Liver (tissue), 9 donors: Measurements from ENCODE around the gene TTC12. TPM values are rescaled to one million over a fixed set of nuclear protein-coding genes. Genes with fewer than 3 reads are reported as not detected.

Experiments used
- DNase-seq: peaks from one replicate; pipeline ENCODE4 v3.0.0-alpha.2; 2017; ENCODE audit warnings: low spot score
- H3K27ac ChIP-seq, 2 donors: one replicate each; pipeline ENCODE4 v1.7.0; 2013; ENCODE audit warnings: inconsistent platforms in 2 of 2, low read length in 2 of 2, control low read depth in 1 of 2, low read depth in 1 of 2, mild to moderate bottlenecking in 1 of 2
- H3K27me3 ChIP-seq, 4 donors: one replicate each; pipeline versions ENCODE4 v1.6.1 to v1.7.0; 2013; ENCODE audit warnings: low read length in 3 of 4, inconsistent platforms in 1 of 4, mild to moderate bottlenecking in 1 of 4, moderate library complexity in 1 of 4; ENCODE audit not compliant: control insufficient read depth in 4 of 4, insufficient read depth in 4 of 4
- H3K36me3 ChIP-seq, 4 donors: one replicate each; pipeline versions ENCODE4 v1.6.1 to v1.7.0; 2013; ENCODE audit warnings: low read length in 3 of 4, mild to moderate bottlenecking in 3 of 4, low read depth in 1 of 4, moderate library complexity in 1 of 4; ENCODE audit not compliant: control insufficient read depth in 4 of 4, insufficient read depth in 3 of 4
- H3K4me1 ChIP-seq, 4 donors: one replicate each; pipeline versions ENCODE4 v1.6.1 to v1.7.0; 2013; ENCODE audit warnings: low read length in 3 of 4, mild to moderate bottlenecking in 3 of 4, moderate library complexity in 1 of 4; ENCODE audit not compliant: control insufficient read depth in 4 of 4, insufficient read depth in 4 of 4
- H3K4me3 ChIP-seq, 3 donors: one replicate each; pipeline versions ENCODE4 v1.6.1 to v1.7.0; 2013; ENCODE audit warnings: low read length in 3 of 3, control low read depth in 1 of 3, low read depth in 1 of 3, mild to moderate bottlenecking in 1 of 3
- H3K9ac ChIP-seq, 2 donors: one replicate each; pipeline ENCODE4 v1.7.0; 2013; ENCODE audit warnings: low read length in 2 of 2, mild to moderate bottlenecking in 2 of 2, moderate library complexity in 2 of 2, control low read depth in 1 of 2, low read depth in 1 of 2
- H3K9me3 ChIP-seq, 4 donors: one replicate each; pipeline versions ENCODE4 v1.6.1 to v1.7.0; 2013; ENCODE audit warnings: low read length in 3 of 4; ENCODE audit not compliant: control insufficient read depth in 4 of 4
- CTCF ChIP-seq: fragments of 150-350 bp; IDR thresholded peaks from 2 replicates; pipeline ENCODE4 v1.5.1; 2017; ENCODE audit warnings: improper control_type of control experiment, low read depth, low read length; ENCODE audit not compliant: missing input control
- EGR1 ChIP-seq, 2 donors: IDR thresholded peaks; 2 replicates each; pipeline ENCODE4 v1.6.1; 2016 to 2018; ENCODE audit warnings: antibody characterized with exemption in 2 of 2, low read depth in 2 of 2
- FOXA1 ChIP-seq: IDR thresholded peaks from 2 replicates; pipeline ENCODE4 v1.6.1; 2016; ENCODE audit warnings: antibody characterized with exemption
- FOXA2 ChIP-seq: IDR thresholded peaks from 2 replicates; pipeline ENCODE4 v1.6.1; 2016; ENCODE audit warnings: antibody characterized with exemption
- GABPA ChIP-seq, 2 donors: IDR thresholded peaks in 1 of 2; conservative IDR thresholded peaks in 1 of 2; 2 replicates each; pipeline ENCODE4 v1.6.1; 2016; ENCODE audit warnings: antibody characterized with exemption in 2 of 2, mild to moderate bottlenecking in 1 of 2, moderate library complexity in 1 of 2
- HNF4A ChIP-seq, 2 donors: conservative IDR thresholded peaks; 2 replicates each; pipeline ENCODE4 v1.6.1; 2016; ENCODE audit warnings: antibody characterized with exemption in 2 of 2, mild to moderate bottlenecking in 2 of 2
- HNF4G ChIP-seq: IDR thresholded peaks from 2 replicates; pipeline ENCODE4 v1.6.1; 2016; ENCODE audit warnings: antibody characterized with exemption
- MAX ChIP-seq: IDR thresholded peaks from 2 replicates; pipeline ENCODE4 v1.6.1; 2016; ENCODE audit warnings: antibody characterized with exemption
- NR2F2 ChIP-seq: IDR thresholded peaks from 2 replicates; pipeline ENCODE4 v1.6.1; 2016; ENCODE audit warnings: antibody characterized with exemption
- RAD21 ChIP-seq, 2 donors: IDR thresholded peaks; 2 replicates each; pipeline ENCODE4 v1.6.1; 2016; ENCODE audit warnings: antibody characterized with exemption in 2 of 2, mild to moderate bottlenecking in 2 of 2
- REST ChIP-seq: IDR thresholded peaks from 2 replicates; pipeline ENCODE4 v1.6.1; 2016; ENCODE audit warnings: antibody characterized with exemption, mild to moderate bottlenecking
- SP1 ChIP-seq: IDR thresholded peaks from 2 replicates; pipeline ENCODE4 v1.6.1; 2018; ENCODE audit warnings: antibody characterized with exemption, mild to moderate bottlenecking
- TAF1 ChIP-seq: conservative IDR thresholded peaks from 2 replicates; pipeline ENCODE4 v1.6.1; 2016; ENCODE audit warnings: antibody characterized with exemption, mild to moderate bottlenecking
- ZBTB33 ChIP-seq: IDR thresholded peaks from 2 replicates; pipeline ENCODE4 v1.6.1; 2016; ENCODE audit warnings: antibody characterized with exemption
- WGBS: extraction: QIAGEN DNeasy Blood & Tissue Kit; methylation state at CpG from one replicate; pipeline ENCODE4 v1.1.7; 2013; 5-methylcytosine and 5-hydroxymethylcytosine counted together
- polyA plus RNA-seq, 2 donors: library from polyadenylated mRNA; stranded (reverse) in 1 of 2; unstranded in 1 of 2; fragments of 200-250 nt in 1 of 2; fragments of >200 nt in 1 of 2; fragmentation: Nextera tagmentation in 1 of 2; extraction: Ambion mirVana in 1 of 2; gene quantifications; one replicate each; pipeline versions ENCODE4 v1.2.1 to v1.2.3, GENCODE V29; 2013 to 2015
- total RNA-seq, 2 donors: library from RNA; depleted of rRNA; stranded (reverse); fragments of >200 nt; gene quantifications; one replicate each; pipeline ENCODE4 v1.2.3, GENCODE V29; 2014
- donor health status: healthy.
- donor health status: healthy.
- donor health status: healthy.
- donor health status: healthy.
- donor health status: healthy.

The TTC12 gene
- total and polyA plus RNA-seq, 4 donors: 2.8 to 9.0 (median 4.3) TPM

GRCh38 chr11:113408206-113408605 lies 93.8 kb downstream of the TTC12 start:
- Histone ChIP-seq H3K9ac (no peak overlapping the region), H3K27me3 (peaks cover 0 to 2% (median 0%) of the 10 kb centered on the region in 4 donors), H3K4me1 (no peaks in the 10 kb centered on the region), H3K27ac (no peak overlapping the region), H3K36me3 (no peaks in the 10 kb centered on the region), H3K9me3 (no peaks in the 10 kb centered on the region), H3K4me3 (no peak overlapping the region)
- 57% methylated on average over 9 of the region's 9 CpGs for WGBS
- TF ChIP-seq HNF4A (conservative IDR thresholded peaks at IDR 0.05) (no peak), CTCF (no peak), FOXA2 (no peak), MAX (no peak), SP1 (no peak), EGR1 (IDR thresholded peaks at IDR 0.05; ENCODE audit: low read depth in 2 of 2) (no peak), TAF1 (no peak), GABPA (IDR thresholded peaks at IDR 0.05 in 1 of 2, conservative IDR thresholded peaks at IDR 0.05 in 1 of 2) (no peak), FOXA1 (no peak), REST (no peak)
- no peak for DNase-seq

GRCh38 chr11:113408887-113409286 lies 94.5 kb downstream of the TTC12 start:
- Histone ChIP-seq H3K9me3 (no peaks in the 10 kb centered on the region), H3K9ac (no peak overlapping the region), H3K36me3 (no peaks in the 10 kb centered on the region), H3K4me3 (no peak overlapping the region), H3K4me1 (no peaks in the 10 kb centered on the region), H3K27ac (no peak overlapping the region), H3K27me3 (peaks cover 0 to 2% (median 0%) of the 10 kb centered on the region in 4 donors)
- TF ChIP-seq NR2F2: no peak
- no peak for TF ChIP-seq CTCF
- no peak for TF ChIP-seq ZBTB33
- TF ChIP-seq RAD21 (IDR thresholded peaks at IDR 0.05): no peak
- no peak for TF ChIP-seq EGR1 (IDR thresholded peaks at IDR 0.05; ENCODE audit: low read depth in 2 of 2)
- no peak for TF ChIP-seq SP1
- no peak for TF ChIP-seq GABPA (IDR thresholded peaks at IDR 0.05 in 1 of 2, conservative IDR thresholded peaks at IDR 0.05 in 1 of 2)
- TF ChIP-seq FOXA1: no peak
- TF ChIP-seq HNF4G: no peak
- DNase-seq: no peak
- 82% methylated on average over 9 of the region's 9 CpGs for WGBS
